GM06990 (cell line): ENCODE data around the gene GP9.
A peak's percentile ranks its signal among the peaks of the same experiment; 100 is the strongest.

Source experiments
- DNase-seq: peaks from one replicate; pipeline ENCODE4 v3.0.0-alpha.2; 2011; ENCODE audit not compliant: insufficient read length; ENCODE audit errors: extremely low read depth
- H3K27me3 ChIP-seq: replicated peaks from 2 replicates; pipeline ENCODE4 v1.6.0; 2011; ENCODE audit warnings: low read length; ENCODE audit not compliant: control insufficient read depth, insufficient read depth
- H3K36me3 ChIP-seq: 2 replicates; pipeline ENCODE4 v1.5.1; 2011; ENCODE audit warnings: low read length; ENCODE audit not compliant: control insufficient read depth, insufficient read depth
- H3K4me3 ChIP-seq: replicated peaks from 2 replicates; pipeline ENCODE4 v1.5.1; 2011; ENCODE audit warnings: low read depth, mild to moderate bottlenecking, control low read depth, low read length
- CTCF ChIP-seq: IDR thresholded peaks from 2 replicates; pipeline ENCODE4 v1.5.1; 2011; ENCODE audit warnings: low read length, control low read depth, mild to moderate bottlenecking, inconsistent platforms; ENCODE audit not compliant: insufficient read depth, poor library complexity, severe bottlenecking

The GP9 gene

GRCh38 chr3:129020691-129021090 lies 39.9 kb upstream of the GP9 start:
- TF ChIP-seq CTCF: no peak
- H3K36me3 ChIP-seq: no peaks in the 10 kb centered on the region
- H3K4me3 ChIP-seq: no peak overlapping the region
- DNase-seq: no peak
- no peaks in the 10 kb centered on the region for H3K27me3 ChIP-seq

GRCh38 chr3:129021140-129021551 lies 39.4 kb upstream of the GP9 start:
- Histone ChIP-seq H3K27me3 (no peaks in the 10 kb centered on the region), H3K4me3 (no peak overlapping the region), H3K36me3 (no peaks in the 10 kb centered on the region)
- DNase-seq: no peak
- no peak for TF ChIP-seq CTCF

- TF ChIP-seq CTCF: no peak
- no peaks in the 10 kb centered on the region for H3K36me3 ChIP-seq
- DNase-seq: no peak
- H3K4me3 ChIP-seq: no peak overlapping the region
- H3K27me3 ChIP-seq: no peaks in the 10 kb centered on the region
These were observed 38.2 kb upstream of the GP9 start for GRCh38 chr3:129022114-129023007.

GRCh38 chr3:129023008-129023358 lies 37.6 kb upstream of the GP9 start:
- no peaks in the 10 kb centered on the region for H3K27me3 ChIP-seq
- no peak overlapping the region for H3K4me3 ChIP-seq
- no peaks in the 10 kb centered on the region for H3K36me3 ChIP-seq
- no peak for TF ChIP-seq CTCF
- no peak for DNase-seq

GRCh38 chr3:129023909-129024308 lies 36.7 kb upstream of the GP9 start:
- Histone ChIP-seq H3K36me3 (no peaks in the 10 kb centered on the region), H3K4me3 (no peak overlapping the region), H3K27me3 (no peaks in the 10 kb centered on the region)
- peak; percentile 27 for TF ChIP-seq CTCF
- DNase-seq: no peak

- DNase-seq: no peak
- H3K36me3 ChIP-seq: no peaks in the 10 kb centered on the region
- no peaks in the 10 kb centered on the region for H3K27me3 ChIP-seq
- no peak overlapping the region for H3K4me3 ChIP-seq
- TF ChIP-seq CTCF: no peak
These were observed 35.5 kb upstream of the GP9 start for GRCh38 chr3:129025108-129025507.
